RWPE2 (cell line): ENCODE measurements around the gene ELF5.

ENCODE experiments used
- ATAC-seq: fragments of 200-7000 bp; cut with Tn5 transposase; 3 replicates; pipeline ENCODE4 v1.9.1; 2021; ENCODE audit warnings: low read depth
- DNase-seq: peaks from one replicate; pipeline ENCODE4 v3.0.0-alpha.2; 2020; ENCODE audit warnings: low spot score
- H3K27ac ChIP-seq: fragments of 450-650 bp; 2 replicates; pipeline ENCODE4 v1.5.1; 2017; ENCODE audit warnings: mild to moderate bottlenecking; ENCODE audit not compliant: poor library complexity, severe bottlenecking
- H3K27me3 ChIP-seq: fragments of 250-450 bp; sonication (Bioruptor Pico); 2 replicates; pipeline ENCODE4 v1.5.1; 2021; ENCODE audit warnings: mild to moderate bottlenecking, moderate library complexity; ENCODE audit not compliant: insufficient read depth, poor library complexity, severe bottlenecking
- H3K36me3 ChIP-seq: fragments of 250-450 bp; sonication (Bioruptor Pico); 2 replicates; pipeline ENCODE4 v1.5.1; 2020; ENCODE audit warnings: low read depth, mild to moderate bottlenecking, moderate library complexity
- H3K4me1 ChIP-seq: fragments of 250-450 bp; sonication (Bioruptor Pico); 2 replicates; pipeline ENCODE4 v1.5.1; 2021; ENCODE audit warnings: mild to moderate bottlenecking, moderate library complexity; ENCODE audit not compliant: insufficient read depth, poor library complexity, severe bottlenecking
- H3K4me3 ChIP-seq: fragments of 250-450 bp; sonication (Bioruptor Pico); 2 replicates; pipeline ENCODE4 v1.5.1; 2021; ENCODE audit warnings: mild to moderate bottlenecking, moderate library complexity; ENCODE audit not compliant: severe bottlenecking
- H3K9me3 ChIP-seq: fragments of 250-450 bp; sonication (Bioruptor Pico); 2 replicates; pipeline ENCODE4 v1.5.1; 2021; ENCODE audit warnings: mild to moderate bottlenecking, moderate library complexity; ENCODE audit not compliant: severe bottlenecking
- TF ChIP-seq, protein P1 (sequence below): fragments of 450-650 bp; IDR thresholded peaks from one replicate; pipeline ENCODE4 v1.5.1; 2017; ENCODE audit warnings: mild to moderate bottlenecking, moderate library complexity; ENCODE audit not compliant: poor library complexity, severe bottlenecking

Gene ELF5

GRCh38 chr11:34516247-34517040, 2.9 kb upstream of the ELF5 start:
- H3K4me3 ChIP-seq: no peak overlapping the region
- TF ChIP-seq, protein P1, sequence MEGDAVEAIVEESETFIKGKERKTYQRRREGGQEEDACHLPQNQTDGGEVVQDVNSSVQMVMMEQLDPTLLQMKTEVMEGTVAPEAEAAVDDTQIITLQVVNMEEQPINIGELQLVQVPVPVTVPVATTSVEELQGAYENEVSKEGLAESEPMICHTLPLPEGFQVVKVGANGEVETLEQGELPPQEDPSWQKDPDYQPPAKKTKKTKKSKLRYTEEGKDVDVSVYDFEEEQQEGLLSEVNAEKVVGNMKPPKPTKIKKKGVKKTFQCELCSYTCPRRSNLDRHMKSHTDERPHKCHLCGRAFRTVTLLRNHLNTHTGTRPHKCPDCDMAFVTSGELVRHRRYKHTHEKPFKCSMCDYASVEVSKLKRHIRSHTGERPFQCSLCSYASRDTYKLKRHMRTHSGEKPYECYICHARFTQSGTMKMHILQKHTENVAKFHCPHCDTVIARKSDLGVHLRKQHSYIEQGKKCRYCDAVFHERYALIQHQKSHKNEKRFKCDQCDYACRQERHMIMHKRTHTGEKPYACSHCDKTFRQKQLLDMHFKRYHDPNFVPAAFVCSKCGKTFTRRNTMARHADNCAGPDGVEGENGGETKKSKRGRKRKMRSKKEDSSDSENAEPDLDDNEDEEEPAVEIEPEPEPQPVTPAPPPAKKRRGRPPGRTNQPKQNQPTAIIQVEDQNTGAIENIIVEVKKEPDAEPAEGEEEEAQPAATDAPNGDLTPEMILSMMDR: no peak
- H3K36me3 ChIP-seq: no peaks in the 10 kb centered on the region
- no peaks in the 10 kb centered on the region for H3K9me3 ChIP-seq
- no peaks in the 10 kb centered on the region for H3K27me3 ChIP-seq
- no peak for ATAC-seq
- H3K4me1 ChIP-seq: no peaks in the 10 kb centered on the region
- H3K27ac ChIP-seq: no peak overlapping the region
- no peak for DNase-seq

GRCh38 chr11:34514597-34514996, 1.0 kb upstream of the ELF5 start:
- no peak for DNase-seq
- Histone ChIP-seq H3K4me3 (no peak overlapping the region), H3K27ac (no peak overlapping the region), H3K9me3 (no peaks in the 10 kb centered on the region), H3K27me3 (no peaks in the 10 kb centered on the region), H3K4me1 (no peaks in the 10 kb centered on the region), H3K36me3 (no peaks in the 10 kb centered on the region)
- ATAC-seq: no peak
- TF ChIP-seq, protein P1: no peak

GRCh38 chr11:34512840-34513681, 533 bp downstream of the ELF5 start:
- H3K4me3 ChIP-seq: no peak overlapping the region
- TF ChIP-seq, protein P1: peak; percentile 75
- H3K27me3 ChIP-seq: no peaks in the 10 kb centered on the region
- no peaks in the 10 kb centered on the region for H3K9me3 ChIP-seq
- H3K36me3 ChIP-seq: no peaks in the 10 kb centered on the region
- peak; percentile 79 for ATAC-seq
- H3K27ac ChIP-seq: no peak overlapping the region
- no peak for DNase-seq
- H3K4me1 ChIP-seq: no peaks in the 10 kb centered on the region

GRCh38 chr11:34510673-34511072, 2.9 kb downstream of the ELF5 start:
- H3K36me3 ChIP-seq: no peaks in the 10 kb centered on the region
- no peaks in the 10 kb centered on the region for H3K27me3 ChIP-seq
- no peak for ATAC-seq
- no peaks in the 10 kb centered on the region for H3K9me3 ChIP-seq
- no peak for DNase-seq
- no peak overlapping the region for H3K4me3 ChIP-seq
- no peaks in the 10 kb centered on the region for H3K4me1 ChIP-seq
- no peak overlapping the region for H3K27ac ChIP-seq
- TF ChIP-seq, protein P1: no peak
